H1 (cell line): ENCODE data around the gene SDSL. TPM values are rescaled to one million over a fixed set of nuclear protein-coding genes. Genes with fewer than 3 reads are reported as not detected.

Experiments used
- CEBPB ChIP-seq: IDR thresholded peaks from 2 replicates; pipeline ENCODE4 v1.6.1; 2012; ENCODE audit warnings: low read depth, low read length
- CREB1 ChIP-seq: IDR thresholded peaks from 2 replicates; pipeline ENCODE4 v1.6.1; 2012; ENCODE audit warnings: inconsistent platforms
- KDM4A ChIP-seq: IDR thresholded peaks from one replicate; pipeline ENCODE4 v1.7.1; 2012; ENCODE audit warnings: low read depth, mild to moderate bottlenecking, moderate library complexity, low read length, inconsistent platforms; ENCODE audit not compliant: severe bottlenecking
- MAX ChIP-seq: IDR thresholded peaks from 2 replicates; pipeline ENCODE4 v1.6.1; 2012; ENCODE audit warnings: inconsistent platforms
- PHF8 ChIP-seq: fragments of 200-600 bp; sonication (generic); conservative IDR thresholded peaks from 2 replicates; pipeline ENCODE4 v1.7.1; 2012; ENCODE audit warnings: low read depth, mild to moderate bottlenecking, inconsistent platforms, low read length, moderate library complexity
- polyA plus RNA-seq, 7 experiments: library from polyadenylated mRNA; depleted of rRNA in 3 of 7; stranded (reverse) in 5 of 7; unstranded in 2 of 7; fragments of >200 nt in 5 of 7; fragments of 200-250 nt in 2 of 7; gene quantifications; 1 replicate in 5 of 7; 2 replicates in 1 of 7; 4 replicates in 1 of 7; pipeline versions ENCODE4 v1.2.1 to v1.2.3, GENCODE V29; 2011 to 2013; ENCODE audit warnings: missing spikeins in 2 of 7, mixed read lengths in 2 of 7
- total RNA-seq: library from RNA; stranded (reverse); fragmentation: NEBNext Ultra II Directional; extraction: Animal tissue kit (Norgen Biotek cat#: 25700); gene quantifications from 2 replicates; pipeline ENCODE4 v1.2.1, GENCODE V29; 2021

SDSL gene
- total and polyA plus RNA-seq, 2 of the 8 experiments (the other 6 are each of a cell fraction or from before 2014, with no cell fraction given): 0.69 to 1.3 TPM

GRCh38 chr12:113440947-113441782 lies 19.0 kb downstream of the SDSL start (continued):
- TF ChIP-seq CREB1 (no peak), MAX (no peak), PHF8 (no peak), KDM4A (no peak), CEBPB (no peak)
